ENCODE measurements around the gene GORASP2.

Gene GORASP2

GRCh38 chr2:170984079-170984478, 55.0 kb downstream of the GORASP2 start:
- no peak overlapping the region for H3K4me3 ChIP-seq (ENCODE audit: low read length)
- TF ChIP-seq CTCF (conservative IDR thresholded peaks at IDR 0.05; ENCODE audit: low read length) = no peak
- no peak for DNase-seq (ENCODE audit: low read depth)

- no peak for TF ChIP-seq CTCF (conservative IDR thresholded peaks at IDR 0.05; ENCODE audit: low read length)
- no peak for DNase-seq (ENCODE audit: low read depth)
- H3K4me3 ChIP-seq (ENCODE audit: low read length) = no peak overlapping the region
These were observed 56.4 kb downstream of the GORASP2 start for GRCh38 chr2:170985407-170985806.

- TF ChIP-seq CTCF (conservative IDR thresholded peaks at IDR 0.05; ENCODE audit: low read length) = no peak
- H3K4me3 ChIP-seq (ENCODE audit: low read length) = no peak overlapping the region
- no peak for DNase-seq (ENCODE audit: low read depth)
These were observed 57.7 kb downstream of the GORASP2 start for GRCh38 chr2:170986566-170987258.

GRCh38 chr2:170991398-170992182, 62.5 kb downstream of the GORASP2 start:
- no peak overlapping the region for H3K4me3 ChIP-seq (ENCODE audit: low read length)
- no peak for DNase-seq (ENCODE audit: low read depth)
- TF ChIP-seq CTCF (conservative IDR thresholded peaks at IDR 0.05; ENCODE audit: low read length) = no peak

- DNase-seq (ENCODE audit: low read depth) = no peak
- H3K4me3 ChIP-seq (ENCODE audit: low read length) = no peak overlapping the region
- TF ChIP-seq CTCF (conservative IDR thresholded peaks at IDR 0.05; ENCODE audit: low read length) = no peak
These were observed 67.3 kb downstream of the GORASP2 start for GRCh38 chr2:170996316-170996715.

- no peak for TF ChIP-seq CTCF (conservative IDR thresholded peaks at IDR 0.05; ENCODE audit: low read length)
- no peak for DNase-seq (ENCODE audit: low read depth)
- H3K4me3 ChIP-seq (ENCODE audit: low read length) = no peak overlapping the region
These were observed 69.0 kb downstream of the GORASP2 start for GRCh38 chr2:170997893-170998597.

Measured in AG10803 (cell line).